ENCODE results near the gene WDR74.
"Not testable (repeated sequence)": the region's sequence is repeated elsewhere in the genome, so short reads cannot be mapped to it uniquely, and the experiment has no call there.

The WDR74 gene

DNA sequence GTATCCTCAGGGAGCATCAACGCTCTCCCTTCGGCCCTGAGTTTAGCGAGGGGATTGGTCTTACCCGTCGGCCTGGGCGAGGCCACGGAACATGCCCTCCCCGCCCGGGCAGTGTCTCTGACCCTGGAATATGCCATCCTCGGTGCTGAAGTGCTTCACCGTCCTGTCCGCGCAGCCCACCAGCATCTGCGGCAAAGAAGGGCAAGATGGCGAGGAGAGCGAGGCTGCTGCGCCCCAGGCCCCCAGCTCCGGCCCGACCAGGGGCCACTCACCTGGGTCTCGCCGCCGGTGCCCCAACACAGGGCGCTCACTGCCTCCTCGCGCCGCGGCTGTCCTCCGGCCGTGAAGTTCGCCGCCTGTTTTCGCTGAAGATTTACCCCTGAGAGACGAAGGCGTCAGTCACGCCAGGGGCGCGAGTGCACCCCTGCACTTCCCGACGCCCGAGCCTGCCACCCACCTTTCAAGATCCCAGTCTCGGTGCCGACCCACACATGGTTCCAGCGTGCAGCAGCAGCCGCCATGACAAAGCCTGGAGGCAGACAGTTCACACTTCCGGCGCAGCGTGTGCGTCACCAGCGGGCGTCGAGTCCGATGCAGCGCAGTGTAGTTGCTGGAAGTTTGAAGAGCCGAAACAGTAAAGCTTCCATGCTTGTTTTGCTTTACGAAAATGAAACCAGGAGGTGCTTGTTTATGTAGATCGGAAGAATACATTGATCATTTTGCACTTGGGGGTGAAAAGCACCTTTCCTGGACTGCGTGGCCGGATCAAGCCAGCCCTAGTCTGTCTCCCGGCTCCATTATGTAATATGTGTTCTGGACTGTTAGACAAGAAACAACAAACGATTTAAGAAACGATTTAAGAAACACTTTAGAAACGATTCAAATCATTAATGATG, at the start of gene WDR74:
WDR74 (minus strand) TSS at position 541 of the 896 bp plus-strand sequence; CDS start at position 521, 20 bp downstream.
- peak; percentile 96 for DNase-seq

DNA sequence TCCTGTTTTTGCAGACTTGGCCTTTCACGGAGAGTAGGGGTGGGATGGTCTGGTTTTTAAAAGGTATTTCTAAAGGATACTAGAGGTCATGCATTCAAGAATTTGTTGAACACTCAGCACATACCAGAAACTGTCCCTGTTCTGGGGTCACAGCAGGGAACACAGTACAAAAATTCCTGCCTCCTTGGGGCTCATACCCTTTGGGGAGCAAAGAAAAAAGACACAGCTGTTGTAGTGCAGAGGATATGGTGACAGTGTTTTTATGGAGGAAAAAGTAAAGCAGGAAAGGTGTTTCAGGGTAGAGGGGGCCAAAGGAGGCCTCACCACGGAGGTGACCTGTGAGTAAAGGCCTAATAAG, 49.7 kb upstream of the WDR74 start:
- DNase-seq: no peak

DNA sequence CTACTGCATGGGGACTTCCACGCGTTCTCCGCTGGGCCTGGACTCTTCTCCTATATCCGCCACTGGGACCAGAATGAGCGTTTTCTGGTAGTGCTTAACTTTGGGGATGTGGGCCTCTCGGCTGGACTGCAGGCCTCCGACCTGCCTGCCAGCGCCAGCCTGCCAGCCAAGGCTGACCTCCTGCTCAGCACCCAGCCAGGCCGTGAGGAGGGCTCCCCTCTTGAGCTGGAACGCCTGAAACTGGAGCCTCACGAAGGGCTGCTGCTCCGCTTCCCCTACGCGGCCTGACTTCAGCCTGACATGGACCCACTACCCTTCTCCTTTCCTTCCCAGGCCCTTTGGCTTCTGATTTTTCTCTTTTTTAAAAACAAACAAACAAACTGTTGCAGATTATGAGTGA, 49.0 kb upstream of the WDR74 start:
- no peak for DNase-seq

DNA sequence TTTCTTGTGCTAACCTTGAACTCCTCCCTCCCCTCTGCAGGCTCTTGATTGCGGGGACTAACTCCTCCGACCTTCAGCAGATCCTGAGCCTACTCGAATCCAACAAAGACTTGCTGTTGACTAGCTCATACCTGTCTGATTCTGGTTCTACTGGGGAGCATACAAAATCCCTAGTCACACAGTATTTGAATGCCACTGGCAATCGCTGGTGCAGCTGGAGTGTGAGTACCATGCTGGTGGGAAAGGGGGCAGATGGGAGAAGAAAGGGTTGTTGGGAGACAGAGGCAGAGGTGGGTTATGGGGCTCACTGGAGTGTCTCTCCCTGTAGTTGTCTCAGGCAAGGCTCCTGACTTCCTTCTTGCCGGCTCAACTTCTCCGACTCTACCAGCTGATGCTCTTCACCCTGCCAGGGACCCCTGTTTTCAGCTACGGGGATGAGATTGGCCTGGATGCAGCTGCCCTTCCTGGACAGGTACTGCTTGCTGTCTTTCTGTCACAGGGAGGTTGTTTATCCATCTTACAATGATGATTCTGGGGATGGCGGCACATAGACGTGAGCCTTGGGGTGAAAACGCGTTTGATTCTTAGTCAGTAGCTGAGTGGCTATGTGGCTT, 45.9 kb upstream of the WDR74 start:
- DNase-seq: no peak

DNA sequence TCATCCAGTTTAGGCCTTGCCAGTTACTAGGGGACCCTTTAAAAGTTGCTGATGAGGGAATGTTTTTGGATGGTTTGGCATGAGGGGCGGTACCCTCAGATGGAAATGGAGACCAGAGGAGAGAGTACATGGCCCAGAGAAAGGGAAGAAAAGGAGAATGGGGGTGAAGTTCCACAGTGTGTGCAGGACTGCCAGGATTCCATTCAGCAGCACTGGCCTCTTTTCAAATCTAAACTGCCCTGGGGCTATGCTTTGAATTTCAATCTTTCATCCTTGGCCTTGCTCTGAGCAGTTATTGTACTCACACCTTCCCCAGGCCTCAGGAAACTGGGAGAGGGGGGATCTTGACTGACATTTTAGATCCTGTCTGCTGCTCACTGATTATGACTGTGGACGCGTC, 44.3 kb upstream of the WDR74 start:
- no peak for DNase-seq

DNA sequence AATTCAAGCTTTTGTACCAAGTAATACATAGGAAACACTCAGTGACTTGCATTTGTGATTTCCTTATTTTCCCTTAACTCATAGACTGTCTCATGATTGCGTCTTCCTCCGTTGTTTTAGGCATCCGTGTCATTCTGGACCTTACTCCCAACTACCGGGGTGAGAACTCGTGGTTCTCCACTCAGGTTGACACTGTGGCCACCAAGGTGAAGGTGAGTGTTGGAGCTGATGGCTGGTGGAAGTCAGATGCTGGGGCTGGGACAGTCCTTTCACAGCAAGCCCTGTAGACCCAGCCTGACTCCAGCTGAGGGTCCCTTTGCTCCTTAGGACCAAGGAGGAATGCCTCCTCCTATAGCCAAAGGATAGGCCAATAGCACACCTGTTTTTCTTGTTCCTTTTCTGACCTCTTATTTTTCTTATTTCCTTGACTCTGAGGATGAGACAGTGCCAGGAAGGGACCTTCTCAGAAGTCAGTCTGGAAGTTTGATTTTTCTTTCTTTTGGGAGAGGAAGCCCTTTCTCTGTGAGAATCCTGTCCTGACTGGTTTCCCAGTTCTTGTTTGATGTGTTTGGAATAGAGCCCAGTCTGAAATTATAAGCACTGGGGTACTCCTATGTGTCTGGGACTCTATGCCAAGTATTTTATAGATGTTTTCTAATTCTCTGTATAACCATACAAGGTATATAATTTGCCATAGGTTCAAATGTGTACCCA, 43.6 kb upstream of the WDR74 start:
- DNase-seq: no peak

DNA sequence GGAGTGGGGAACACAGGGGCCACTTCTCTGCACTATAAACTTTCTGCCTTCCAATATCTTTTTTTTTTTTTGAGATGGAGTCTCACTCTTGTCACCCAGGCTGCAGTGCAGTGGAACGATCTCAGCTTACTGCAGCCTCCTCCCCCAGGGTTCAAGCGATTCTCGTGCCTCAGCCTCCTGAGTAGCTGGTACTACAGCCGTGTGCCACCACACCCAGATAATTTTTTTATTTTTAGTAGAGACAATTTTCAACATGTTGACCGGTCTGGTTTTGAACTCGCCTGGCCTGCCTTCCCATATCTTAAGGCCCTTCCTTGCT, 43.0 kb upstream of the WDR74 start:
- peak; percentile 54 for DNase-seq

DNA sequence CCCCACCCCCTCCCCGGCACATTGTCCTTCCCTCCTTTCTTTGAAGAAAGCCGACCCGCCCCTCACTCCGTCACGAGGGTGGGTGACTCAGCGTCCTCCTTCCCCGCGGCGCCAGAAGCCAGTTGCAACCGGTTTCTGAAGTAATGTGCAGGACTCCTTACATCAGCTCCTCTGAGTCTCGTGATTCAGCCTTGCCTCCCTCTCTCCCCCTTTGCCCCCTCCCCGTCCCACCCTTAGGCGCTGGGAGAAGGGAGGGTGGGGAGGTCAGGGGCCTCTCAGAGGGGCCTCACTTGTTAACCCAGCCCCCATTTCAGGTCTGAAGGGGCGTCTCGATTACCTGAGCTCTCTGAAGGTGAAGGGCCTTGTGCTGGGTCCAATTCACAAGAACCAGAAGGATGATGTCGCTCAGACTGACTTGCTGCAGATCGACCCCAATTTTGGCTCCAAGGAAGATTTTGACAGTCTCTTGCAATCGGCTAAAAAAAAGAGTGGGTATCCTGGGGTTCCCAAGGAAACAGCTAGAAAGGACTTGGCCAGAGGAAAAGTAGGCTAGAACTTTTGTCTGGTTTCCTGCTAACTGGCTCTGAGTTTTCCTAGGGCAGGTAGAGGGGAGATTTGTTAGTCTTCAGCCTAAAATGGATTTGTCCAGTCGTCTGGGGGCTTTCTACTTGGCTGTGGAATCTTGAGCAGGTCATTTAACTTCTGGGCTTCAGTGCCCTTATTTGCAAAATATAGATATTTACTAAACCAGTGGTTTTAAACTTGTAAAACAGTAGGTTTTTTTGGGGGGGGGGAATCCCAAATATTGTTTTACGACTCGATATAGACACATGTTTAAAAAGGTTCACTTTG, 42.4 kb upstream of the WDR74 start:
- DNase-seq: peak; percentile 97

DNA sequence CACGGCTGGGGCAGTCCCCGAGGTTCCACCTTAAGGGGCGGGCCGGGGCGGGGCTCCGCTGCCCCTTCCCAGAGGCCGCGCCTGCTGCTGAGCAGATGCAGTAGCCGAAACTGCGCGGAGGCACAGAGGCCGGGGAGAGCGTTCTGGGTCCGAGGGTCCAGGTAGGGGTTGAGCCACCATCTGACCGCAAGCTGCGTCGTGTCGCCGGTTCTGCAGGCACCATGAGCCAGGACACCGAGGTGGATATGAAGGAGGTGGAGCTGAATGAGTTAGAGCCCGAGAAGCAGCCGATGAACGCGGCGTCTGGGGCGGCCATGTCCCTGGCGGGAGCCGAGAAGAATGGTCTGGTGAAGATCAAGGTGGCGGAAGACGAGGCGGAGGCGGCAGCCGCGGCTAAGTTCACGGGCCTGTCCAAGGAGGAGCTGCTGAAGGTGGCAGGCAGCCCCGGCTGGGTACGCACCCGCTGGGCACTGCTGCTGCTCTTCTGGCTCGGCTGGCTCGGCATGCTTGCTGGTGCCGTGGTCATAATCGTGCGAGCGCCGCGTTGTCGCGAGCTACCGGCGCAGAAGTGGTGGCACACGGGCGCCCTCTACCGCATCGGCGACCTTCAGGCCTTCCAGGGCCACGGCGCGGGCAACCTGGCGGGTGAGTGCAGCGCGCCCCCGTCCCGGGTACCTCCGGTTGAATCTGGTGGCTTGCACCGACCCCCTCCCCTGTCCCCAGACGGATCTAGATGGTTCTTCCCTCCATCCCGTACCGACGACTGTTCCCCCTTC, 41.6 kb upstream of the WDR74 start, which contains the start of gene SLC3A2:
SLC3A2 (plus strand) TSS at position 94 of the 776 bp plus-strand sequence; CDS start at position 222, 128 bp downstream.
- peak; percentile 91 for DNase-seq

DNA sequence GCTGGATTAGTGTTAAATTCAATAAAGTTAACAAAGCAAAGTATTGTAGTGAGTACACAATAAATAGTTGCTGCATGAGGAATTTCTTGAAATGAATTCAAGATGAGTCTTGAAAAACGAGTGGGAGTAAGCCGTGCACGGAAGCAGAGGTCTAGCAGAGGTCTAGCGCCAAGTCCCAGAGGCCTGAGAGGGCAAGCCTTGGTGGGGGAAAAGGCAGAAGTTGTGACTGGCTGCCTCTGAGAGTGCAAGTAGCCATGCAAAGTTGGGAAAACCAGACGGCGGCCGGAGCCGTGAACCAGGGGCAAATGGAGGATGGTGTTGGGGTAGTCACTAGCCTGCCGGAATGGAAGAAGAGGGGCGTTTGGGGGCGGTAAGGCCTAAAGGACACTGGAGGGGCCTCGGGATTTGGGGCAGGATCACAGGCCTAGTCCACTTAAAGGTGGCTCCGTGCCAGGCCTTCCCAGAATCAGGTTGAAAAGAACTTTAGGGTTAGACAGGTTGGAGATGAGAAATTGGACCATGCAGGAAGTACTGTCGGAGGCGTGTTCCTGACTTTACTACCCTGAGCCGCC, 40.9 kb upstream of the WDR74 start:
- DNase-seq: peak; percentile 57

DNA sequence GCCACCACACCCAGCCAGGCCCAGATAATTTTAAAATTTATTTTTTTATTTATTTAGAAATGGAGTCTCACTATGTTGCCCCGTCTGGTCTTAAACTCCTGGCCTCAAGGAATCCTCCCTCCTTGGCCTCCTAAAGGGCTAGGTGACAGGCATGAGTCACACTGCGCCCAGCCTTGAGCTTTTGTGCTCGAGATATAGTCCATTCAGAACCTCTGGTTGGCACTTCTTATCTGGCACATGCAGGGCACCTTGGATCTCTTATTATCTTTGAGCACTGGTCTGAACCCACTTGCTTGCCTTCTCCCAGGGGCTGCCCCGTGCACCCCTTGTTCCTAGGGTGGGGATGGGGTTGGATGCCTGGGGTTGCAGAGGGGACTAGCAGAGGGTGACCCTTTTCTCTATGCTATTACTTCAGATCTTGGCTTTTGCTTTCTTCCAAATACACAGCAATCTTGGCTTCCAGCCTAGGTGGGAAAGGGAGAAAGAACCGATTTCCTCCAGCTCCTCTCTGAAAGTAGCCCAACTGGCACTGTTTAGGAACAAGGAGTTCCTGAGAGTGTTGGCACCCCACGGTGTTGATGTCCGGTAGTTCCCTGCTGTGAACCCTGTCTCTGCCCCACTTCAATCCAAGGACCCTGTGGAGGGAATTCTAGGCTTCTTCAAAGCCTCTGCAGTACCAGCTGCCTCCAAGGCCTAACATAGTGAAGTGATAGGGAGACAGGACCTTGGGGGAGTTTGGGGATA, 40.0 kb upstream of the WDR74 start:
- peak; percentile 97 for DNase-seq

DNA sequence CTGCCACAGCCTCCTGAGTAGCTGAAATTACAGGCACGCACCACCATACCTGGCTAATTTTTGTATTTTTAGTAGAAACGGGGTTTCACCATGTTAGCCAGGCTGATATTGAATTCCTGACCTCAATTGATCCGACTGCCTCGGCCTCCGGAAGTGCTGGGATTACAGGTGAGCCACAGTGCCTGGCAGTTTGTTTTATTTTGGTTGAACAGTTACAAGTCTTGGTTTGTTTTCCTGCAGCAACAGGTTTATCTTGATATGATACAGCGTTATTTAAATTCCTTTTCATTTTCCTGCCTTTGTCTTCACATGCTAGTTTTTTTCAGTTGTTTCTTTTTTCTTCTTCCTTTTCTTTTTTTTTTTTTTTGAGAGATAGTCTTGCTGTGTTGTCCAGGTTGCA, 37.3 kb upstream of the WDR74 start:
- DNase-seq: no peak

DNA sequence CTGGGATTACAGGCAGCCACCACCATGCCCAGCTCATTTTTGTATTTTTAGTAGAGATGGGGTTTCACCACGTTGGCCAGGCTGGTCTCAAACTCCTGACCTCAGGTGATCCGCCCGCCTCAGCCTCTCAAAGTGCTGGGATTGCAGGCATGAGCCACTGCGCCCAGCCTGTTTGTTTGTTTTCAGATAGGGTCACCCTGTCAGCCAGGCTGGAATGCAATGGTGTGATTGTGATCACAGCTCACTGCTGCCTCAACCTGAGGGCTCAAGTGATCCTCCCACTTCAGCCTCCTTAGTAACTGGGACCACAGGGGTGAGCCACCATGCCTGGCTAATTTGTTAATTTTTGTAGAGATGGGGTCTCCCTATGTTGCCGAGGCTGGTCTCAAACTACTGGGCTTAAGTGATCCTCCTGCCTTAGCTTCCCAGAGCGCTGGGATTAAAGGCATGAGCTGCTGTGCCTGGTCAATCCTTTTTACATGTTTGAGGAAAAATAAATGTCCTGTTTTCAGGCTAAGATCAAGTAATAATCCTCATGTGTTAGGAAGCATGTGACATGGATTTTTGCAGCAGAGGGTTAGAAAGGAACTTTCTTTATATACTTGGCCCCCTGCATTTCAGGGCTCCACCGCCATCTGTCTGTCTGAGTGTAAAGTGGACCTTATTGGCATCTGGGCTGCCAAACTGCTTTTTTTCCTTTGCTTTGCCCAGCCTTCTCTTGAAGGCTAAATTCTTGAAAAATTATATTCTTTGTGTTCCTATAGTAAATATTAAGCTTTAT, 36.5 kb upstream of the WDR74 start:
- DNase-seq: no peak

DNA sequence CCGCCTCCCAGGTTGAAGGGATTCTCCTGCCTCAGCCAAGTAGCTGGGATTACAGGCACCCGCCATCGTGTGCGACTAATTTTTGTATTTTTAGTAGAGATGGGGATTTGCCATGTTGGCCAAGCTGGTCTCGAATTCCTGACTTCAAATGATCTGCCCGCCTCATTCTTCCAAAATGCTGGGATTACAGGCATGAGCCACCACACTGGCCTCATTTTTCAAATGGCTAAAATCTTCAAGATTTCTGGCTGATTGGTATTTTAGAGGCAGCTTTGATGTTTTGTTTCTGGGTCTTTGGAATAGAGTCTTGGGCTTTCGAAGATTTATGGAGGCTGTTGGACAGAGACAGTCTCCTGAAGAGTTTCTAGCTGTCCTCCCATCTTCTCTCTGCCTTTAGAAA, 35.5 kb upstream of the WDR74 start:
- DNase-seq: no peak

DNA sequence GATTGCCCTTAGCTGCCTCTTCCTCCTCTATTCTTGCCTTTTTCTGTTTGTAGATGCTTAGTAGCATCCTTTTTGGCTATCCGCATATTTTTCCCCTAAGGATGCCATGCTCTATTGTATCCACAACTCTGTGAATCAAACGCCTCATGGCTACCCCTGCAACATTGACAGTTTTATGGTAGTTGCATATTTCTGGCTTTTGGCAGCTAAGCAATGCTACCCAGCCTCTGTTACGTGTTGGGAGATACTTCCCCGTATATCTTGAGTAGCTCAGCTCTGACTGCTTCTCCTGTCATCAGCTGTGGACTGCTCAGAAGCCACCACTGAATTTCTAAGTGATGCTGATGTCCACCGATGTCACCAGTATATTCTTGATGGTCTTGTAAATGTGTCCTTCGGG, 26.2 kb upstream of the WDR74 start:
- no peak for DNase-seq

DNA sequence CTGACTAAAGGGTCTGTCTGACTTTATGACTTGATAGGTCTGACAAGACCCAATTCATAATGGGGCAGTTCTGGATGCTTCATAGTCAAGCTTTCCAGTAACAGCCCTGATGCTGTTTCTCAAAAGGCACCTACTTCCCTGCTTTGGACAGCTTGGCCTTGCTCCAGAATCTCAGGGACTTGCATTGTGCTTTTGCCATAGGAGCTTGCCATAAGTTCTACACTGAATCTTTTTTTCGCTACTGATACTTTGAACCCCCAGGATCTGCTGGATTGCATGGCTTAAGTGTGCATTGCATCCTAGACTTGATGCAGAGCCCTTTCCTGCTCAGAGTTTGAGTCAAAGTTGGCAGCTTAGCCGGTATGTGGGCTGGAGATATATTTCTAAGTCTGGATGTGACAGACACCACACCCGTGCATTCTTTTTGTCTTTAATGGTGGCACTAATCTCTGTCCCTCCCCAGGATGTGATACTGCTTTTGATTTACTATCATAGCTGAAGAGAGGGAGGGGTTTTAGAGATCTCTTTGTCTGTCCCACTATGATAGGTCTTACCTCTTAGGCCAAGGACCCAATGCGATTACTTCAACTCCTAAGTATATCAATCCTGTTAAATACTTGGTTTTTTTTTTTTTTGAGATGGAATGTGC, 24.4 kb upstream of the WDR74 start:
- no peak for DNase-seq

DNA sequence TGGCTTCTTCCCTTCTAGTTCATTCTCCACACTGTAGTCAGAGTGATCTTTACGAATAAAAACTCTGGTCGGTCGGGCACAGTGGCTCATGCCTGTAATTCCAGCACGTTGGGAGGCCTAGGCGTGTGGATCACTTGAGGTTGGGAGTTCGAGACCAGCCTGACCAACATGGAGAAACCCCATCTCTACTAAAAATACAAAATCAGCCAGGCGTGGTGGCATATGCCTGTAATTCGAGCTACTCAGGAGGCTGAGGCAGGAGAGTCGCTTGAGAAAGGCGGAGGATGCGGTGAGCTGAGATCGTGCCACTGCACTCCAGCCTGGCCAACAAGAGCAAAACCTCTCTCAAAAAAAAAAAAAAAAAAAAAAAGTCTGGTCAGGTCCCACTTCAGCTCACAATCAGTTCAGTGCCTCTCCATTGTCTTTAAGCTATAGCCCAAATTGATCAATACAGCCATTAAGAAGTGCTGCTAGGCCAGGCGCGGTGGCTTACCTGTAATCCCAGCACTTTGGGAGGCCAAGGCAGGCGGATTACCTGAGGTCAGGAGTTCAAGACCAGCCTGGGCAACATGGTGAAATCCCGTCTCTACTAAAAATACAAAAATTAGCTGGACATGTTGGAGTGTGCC, 22.3 kb upstream of the WDR74 start:
- not testable (repeated sequence) for DNase-seq

DNA sequence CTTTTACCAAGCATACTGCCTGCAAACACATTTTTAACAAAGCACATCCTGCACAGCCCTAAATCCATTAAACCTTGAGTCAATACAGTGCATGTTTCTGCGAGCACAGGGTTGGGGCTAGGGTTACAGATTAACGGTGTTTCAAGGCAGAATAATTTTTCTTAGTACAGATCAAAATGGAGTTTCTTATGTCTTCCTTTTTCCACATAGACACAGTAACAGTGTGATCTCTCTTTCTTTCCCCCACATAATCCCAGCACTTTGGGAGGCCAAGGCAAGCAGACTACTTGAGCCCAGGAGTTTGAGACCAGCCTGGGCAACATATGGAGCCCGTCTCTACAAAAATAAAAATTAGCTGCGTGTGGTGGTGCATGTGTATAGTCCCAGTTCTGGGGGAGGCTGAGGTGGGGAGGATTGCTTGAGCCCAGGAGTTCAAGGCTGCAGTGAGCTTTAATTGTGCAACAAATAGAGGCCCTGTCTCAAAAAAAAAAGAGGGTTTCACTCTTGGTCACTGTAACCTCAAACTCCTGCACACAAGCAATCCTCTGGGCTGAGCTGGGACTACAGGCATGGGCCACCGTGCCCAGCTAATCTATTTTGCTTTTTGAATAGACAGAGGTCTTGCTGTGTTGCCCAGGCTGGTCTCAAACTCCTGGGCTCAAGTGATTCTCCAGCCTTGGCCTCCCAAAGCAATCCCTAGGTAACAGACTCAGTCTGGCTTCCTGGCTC, 21.6 kb upstream of the WDR74 start:
- no peak for DNase-seq
